ENCODE results near the gene USP47.

The USP47 gene

GRCh38 chr11:11985016-11985715, 143.4 kb downstream of the USP47 start:
- peak; percentile 86 for DNase-seq

DNA sequence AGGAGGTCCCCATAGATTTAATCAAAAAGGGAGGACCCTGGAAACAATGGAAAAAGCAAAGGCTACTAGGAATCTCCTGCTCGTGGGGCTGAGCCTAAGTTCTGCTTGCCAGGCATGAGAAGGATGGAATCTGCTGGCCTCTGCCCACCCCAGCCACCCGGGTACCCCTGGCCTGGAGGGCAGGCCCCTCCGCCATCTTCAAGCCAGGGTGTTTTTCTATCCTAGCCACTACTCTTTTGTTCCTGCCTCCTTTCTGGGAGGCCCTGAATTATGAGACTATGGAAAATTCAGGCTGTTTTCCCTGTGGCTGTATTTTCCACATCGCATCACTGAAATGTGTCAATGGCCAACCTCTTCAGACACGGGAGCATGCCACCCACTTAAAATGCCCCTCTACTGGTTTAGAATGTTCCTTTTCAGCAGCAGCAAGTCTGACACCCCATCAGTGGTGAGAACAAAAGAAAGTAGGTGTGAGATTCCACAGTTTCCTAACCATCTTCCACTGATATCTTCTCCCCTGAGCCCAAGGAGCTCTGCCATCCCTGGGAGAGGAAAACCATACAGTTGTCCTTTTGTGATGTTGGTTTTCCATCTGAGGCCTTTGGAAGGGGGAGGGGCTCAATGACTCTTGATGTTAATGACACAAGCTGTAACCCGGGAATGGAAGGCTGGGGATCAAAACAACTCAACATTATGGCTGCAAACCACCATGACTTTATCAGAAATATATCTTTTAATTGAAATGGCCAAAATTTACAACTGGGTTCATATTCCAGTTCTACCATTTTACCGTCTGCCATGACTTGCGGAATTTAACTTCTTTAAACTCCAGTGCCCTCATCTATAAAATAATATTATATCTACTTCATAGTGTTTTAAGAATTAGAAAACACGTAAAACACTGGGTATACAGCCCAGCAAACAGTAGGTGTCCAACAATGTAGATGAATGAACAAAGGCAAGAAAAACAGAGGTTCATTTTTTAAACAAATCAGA, 144.5 kb downstream of the USP47 start:
- no peak for DNase-seq

GRCh38 chr11:11987503-11988022, 145.8 kb downstream of the USP47 start:
- DNase-seq, result no peak

DNA sequence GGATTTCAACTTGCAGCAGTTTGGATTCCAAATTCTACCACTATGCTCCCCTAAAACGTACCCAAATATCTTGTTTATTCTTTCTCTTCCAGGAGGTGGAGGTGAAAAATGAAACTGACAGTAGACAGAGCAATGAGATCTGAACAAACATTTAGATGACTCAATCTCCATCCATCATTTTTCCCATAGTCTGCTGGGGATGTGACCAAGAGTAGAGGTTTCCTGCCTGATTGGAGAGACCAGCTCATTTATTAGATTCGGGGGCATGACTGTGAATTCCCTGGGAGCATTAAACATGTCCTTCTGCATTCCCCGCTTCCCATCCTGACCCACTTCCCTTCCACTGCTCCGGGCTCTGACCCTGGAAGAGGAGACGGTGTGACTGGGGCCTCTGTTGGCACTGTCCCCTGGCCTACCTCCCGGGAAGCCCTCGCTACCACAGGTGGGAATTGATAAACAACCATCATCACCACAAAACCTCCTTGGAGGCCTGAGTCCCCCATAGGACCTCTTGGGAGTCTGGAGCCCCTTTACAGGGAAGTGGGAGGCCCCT, 146.4 kb downstream of the USP47 start:
- DNase-seq, result peak; percentile 79

- no peak for DNase-seq
These were observed 147.0 kb downstream of the USP47 start for GRCh38 chr11:11988681-11989261.

- peak; percentile 86 for DNase-seq
These were observed 148.3 kb downstream of the USP47 start for GRCh38 chr11:11989774-11990744.

DNA sequence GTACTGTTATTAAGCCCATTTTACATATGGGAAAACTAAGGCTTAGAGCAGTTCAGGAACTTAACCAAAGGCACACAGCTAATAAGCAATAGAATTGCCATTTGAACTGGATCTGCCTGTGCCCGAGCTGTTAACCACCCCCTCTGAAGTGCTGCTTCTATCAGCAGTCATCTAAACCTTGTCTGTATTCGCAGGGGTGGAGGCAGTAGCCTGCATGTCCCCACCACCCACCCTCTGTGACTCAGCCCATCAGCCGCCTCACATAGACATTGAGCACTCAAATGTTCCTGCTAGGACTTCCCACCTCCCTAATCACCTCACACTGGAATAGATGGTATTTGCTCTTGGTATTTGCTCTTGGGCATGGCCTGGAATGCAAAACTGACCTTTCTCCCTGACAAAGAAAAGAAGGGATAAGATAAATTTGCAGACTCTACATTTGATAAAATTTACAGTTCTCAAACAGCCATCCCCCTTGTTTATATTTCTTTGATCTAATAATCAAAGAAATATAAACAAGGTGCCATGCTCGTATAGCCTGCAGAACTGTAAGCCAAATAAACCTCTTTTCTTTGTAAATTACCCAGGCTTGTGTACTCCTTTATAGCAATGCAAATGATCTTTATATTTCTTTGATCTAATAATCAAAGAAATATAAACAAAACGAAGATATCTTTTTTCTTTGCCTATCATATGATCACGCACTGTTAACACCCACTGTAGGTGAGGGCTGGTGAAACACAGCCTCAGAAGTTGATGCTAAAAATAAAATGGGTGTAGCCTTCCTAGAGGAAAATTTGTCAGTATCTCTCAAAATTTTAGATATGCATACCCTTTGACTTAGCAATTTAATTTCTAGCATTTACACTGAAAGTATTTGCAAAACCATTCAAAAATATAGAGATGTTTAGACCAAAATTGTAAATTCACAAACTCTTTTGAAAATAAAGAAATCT, 150.8 kb downstream of the USP47 start:
- DNase-seq, result no peak

- peak; percentile 84 for DNase-seq
These were observed 152.1 kb downstream of the USP47 start for GRCh38 chr11:11993839-11994238.

DNA sequence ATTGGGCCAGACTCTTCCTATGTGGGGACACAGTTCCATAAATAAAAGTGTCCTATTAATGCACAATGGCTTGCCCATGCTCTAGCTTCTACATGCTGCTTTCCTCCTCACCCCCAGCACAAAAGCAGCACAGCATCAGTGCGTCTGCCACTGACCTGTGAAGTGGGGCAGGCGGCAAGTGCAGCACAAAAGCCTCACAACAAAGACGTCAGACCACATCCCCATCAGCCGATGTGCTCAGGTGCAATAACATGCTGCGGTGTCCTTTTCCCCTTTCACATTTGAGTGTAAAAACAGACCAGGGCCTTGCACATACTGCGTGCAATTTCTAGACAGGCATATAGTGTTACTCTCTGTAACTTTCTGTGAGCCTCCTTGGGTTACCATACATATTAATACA, 153.8 kb downstream of the USP47 start:
- DNase-seq, result no peak

DNA sequence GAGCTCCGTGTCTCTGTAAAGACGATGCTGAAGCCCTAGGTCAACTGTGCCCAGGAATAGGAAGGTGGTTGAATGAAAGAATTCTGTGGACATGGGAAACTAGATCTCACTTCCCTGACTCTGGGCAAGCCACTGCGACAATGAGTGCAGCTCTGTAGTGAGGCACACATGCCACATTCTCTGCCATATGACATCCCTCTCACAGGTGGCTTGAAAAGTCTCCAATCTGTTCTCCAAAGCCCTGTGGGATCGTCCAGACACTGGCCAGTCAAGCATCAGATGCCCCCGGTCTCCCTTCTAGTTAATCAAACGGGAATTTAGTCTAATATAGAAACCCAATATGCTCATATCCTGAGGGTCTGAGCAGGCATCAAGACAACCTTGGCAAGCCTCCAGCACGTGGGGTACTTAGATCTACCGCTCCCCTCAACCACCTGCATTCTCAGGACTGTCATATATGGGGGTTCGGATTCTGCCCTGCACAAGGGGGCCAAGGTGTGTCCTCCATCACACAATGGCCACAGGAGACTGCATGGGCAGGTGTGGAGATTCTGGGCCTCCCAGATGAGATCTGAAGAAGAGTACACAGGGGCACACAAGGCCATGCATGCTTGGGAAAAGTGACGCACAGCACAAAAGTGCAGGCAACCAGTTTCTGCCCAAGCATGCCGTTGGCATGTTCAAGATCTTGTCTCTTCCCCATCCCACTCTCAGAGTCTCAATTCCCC, 154.7 kb downstream of the USP47 start:
- no peak for DNase-seq

- DNase-seq, result no peak
These were observed 155.2 kb downstream of the USP47 start for GRCh38 chr11:11997049-11997322.

- DNase-seq, result peak; percentile 87
These were observed 156.5 kb downstream of the USP47 start for GRCh38 chr11:11998091-11998781.

DNA sequence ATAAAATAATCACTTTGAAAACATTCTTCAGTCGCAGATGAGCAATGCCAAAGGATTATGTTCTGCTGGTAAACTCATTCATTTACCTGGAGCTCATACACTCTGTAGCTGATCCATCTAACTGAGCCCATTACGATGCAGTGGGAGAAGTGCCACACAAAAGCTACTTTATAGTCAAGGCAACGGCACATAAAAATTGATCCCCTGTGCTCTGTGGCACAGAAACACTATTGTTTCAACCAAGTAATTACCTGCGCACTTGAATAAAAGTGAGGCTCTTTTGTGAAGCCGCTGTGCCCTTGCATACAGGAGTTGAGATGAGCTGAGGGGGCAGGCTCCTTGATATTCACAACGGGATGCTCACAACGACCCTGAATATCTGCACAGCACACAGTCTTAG, 159.4 kb downstream of the USP47 start:
- no peak for DNase-seq

- DNase-seq, result no peak
These were observed 161.6 kb downstream of the USP47 start for GRCh38 chr11:12003336-12003735.

- DNase-seq, result no peak
These were observed 162.0 kb downstream of the USP47 start for GRCh38 chr11:12003815-12004214.

DNA sequence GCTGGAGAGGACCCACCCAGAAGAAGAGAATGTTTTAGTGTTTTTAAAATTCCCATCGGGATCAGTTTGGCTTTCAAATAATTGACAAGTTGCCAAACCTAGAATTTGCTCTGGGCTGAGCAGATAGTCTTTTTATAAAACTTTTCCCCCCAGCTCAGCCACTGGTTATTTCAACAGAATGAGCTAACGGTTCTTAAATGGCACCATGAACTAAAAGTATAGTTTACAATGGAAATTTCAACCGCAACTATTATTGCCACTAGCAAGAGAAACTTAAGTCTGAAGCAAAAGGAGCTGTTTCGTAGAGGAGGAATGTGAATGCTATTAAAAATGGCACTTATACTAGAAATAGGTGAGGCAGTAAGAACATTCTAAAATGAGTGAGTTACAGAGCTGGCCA, 163.3 kb downstream of the USP47 start:
- DNase-seq, result no peak

GRCh38 chr11:12005476-12005875, 163.7 kb downstream of the USP47 start:
- peak; percentile 53 for DNase-seq

- DNase-seq, result no peak
These were observed 164.9 kb downstream of the USP47 start for GRCh38 chr11:12006552-12007229.

- no peak for DNase-seq
These were observed 165.4 kb downstream of the USP47 start for GRCh38 chr11:12007230-12007593.
